GM12878 (cell line): ENCODE results near the gene TOM1L2. TPM values are rescaled to one million over a fixed set of nuclear protein-coding genes. Genes with fewer than 3 reads are reported as not detected.

Source experiments
- FOS ChIP-seq: IDR thresholded peaks from 3 replicates; pipeline ENCODE4 v1.6.1; 2011; ENCODE audit warnings: borderline replicate concordance; ENCODE audit not compliant: insufficient read length; ENCODE audit errors: extremely low read depth
- JUNB ChIP-seq: IDR thresholded peaks from 2 replicates; pipeline ENCODE4 v1.6.1; 2016; ENCODE audit warnings: antibody characterized with exemption, mild to moderate bottlenecking
- NR2C2 ChIP-seq: IDR thresholded peaks from 2 replicates; pipeline ENCODE4 v1.6.1; 2011; ENCODE audit warnings: borderline replicate concordance, low read depth; ENCODE audit not compliant: control insufficient read depth, insufficient read length
- PML ChIP-seq: IDR thresholded peaks from 2 replicates; pipeline ENCODE4 v1.6.1; 2012; ENCODE audit warnings: low read length, inconsistent platforms
- TBL1XR1 ChIP-seq: IDR thresholded peaks from 2 replicates; pipeline ENCODE4 v1.6.1; 2012; ENCODE audit warnings: low read depth, low read length, improper control_type of control experiment
- ZNF592 ChIP-seq: fragments of 450-650 bp; IDR thresholded peaks from 2 replicates; pipeline ENCODE4 v1.6.1; 2017; ENCODE audit warnings: mild to moderate bottlenecking, moderate library complexity
- polyA plus RNA-seq, 11 experiments: library from polyadenylated mRNA; depleted of rRNA in 4 of 11; unstranded in 6 of 11; stranded (reverse) in 5 of 11; fragments of >200 nt; fragmentation: Nextera tagmentation in 4 of 11; fragmentation: Illumina TruSeq in 1 of 11; extraction: Ambion mirVana in 4 of 11; extraction: Trizol in 1 of 11; gene quantifications; 1 replicate in 1 of 11; 2 replicates in 10 of 11; pipeline versions ENCODE4 v1.2.1 to v1.2.3, GENCODE V29; 2011 to 2016; ENCODE audit warnings: inconsistent platforms in 2 of 11, missing spikeins in 2 of 11, low read depth in 1 of 11
- total RNA-seq, 4 experiments: library from RNA; depleted of rRNA in 3 of 4; stranded (reverse); fragments of >200 nt in 3 of 4; fragmentation: Illumina TruSeq in 1 of 4; extraction: Trizol in 1 of 4; gene quantifications; 2 replicates each; pipeline versions ENCODE4 v1.2.1 to v1.2.3, GENCODE V29; 2013 to 2021
- TF ChIP-seq, protein P1 (sequence below): fragments of 150-350 bp; IDR thresholded peaks from 2 replicates; pipeline ENCODE4 v1.6.1; 2014; ENCODE audit warnings: mild to moderate bottlenecking, low read depth, low read length

TOM1L2 gene
- total and polyA plus RNA-seq, 10 of the 15 experiments (the other 5 are each of a cell fraction or from before 2014, with no cell fraction given), result 0.19 to 19.2 (median 8.1) TPM

- no peak for TF ChIP-seq JUNB
- TF ChIP-seq ZNF592, result no peak
- TF ChIP-seq NR2C2, result no peak
- TF ChIP-seq, protein P1, sequence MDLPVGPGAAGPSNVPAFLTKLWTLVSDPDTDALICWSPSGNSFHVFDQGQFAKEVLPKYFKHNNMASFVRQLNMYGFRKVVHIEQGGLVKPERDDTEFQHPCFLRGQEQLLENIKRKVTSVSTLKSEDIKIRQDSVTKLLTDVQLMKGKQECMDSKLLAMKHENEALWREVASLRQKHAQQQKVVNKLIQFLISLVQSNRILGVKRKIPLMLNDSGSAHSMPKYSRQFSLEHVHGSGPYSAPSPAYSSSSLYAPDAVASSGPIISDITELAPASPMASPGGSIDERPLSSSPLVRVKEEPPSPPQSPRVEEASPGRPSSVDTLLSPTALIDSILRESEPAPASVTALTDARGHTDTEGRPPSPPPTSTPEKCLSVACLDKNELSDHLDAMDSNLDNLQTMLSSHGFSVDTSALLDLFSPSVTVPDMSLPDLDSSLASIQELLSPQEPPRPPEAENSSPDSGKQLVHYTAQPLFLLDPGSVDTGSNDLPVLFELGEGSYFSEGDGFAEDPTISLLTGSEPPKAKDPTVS, result no peak
- no peak for TF ChIP-seq PML
- TF ChIP-seq TBL1XR1, result no peak
- no peak for TF ChIP-seq FOS
- TF ChIP-seq, all 136 proteins: peak for 0
Measured at GRCh38 chr17:17798010-17798556, 174.1 kb downstream of the TOM1L2 start (continued).
